HepG2 (cell line): ENCODE measurements around the gene ANKRD11. TPM values are rescaled to one million over a fixed set of nuclear protein-coding genes. Genes with fewer than 3 reads are reported as not detected.

Experiments
- HMGA1 ChIP-seq: sonication (generic); formaldehyde crosslinking; conservative IDR thresholded peaks from 2 replicates; pipeline ENCODE4 v1.4.0; 2020; ENCODE audit warnings: missing genetic modification reagents
- KAT2B ChIP-seq: fragments of 150-350 bp; IDR thresholded peaks from 2 replicates; pipeline ENCODE4 v1.6.1; 2014; ENCODE audit warnings: low read depth, low read length, borderline replicate concordance
- MED8 ChIP-seq: sonication (generic); formaldehyde crosslinking; IDR thresholded peaks from 2 replicates; pipeline ENCODE4 v1.8.1; 2023; ENCODE audit warnings: mild to moderate bottlenecking, missing genetic modification reagents; ENCODE audit not compliant: insufficient replicate concordance
- MLLT10 ChIP-seq: sonication (generic); formaldehyde crosslinking; IDR thresholded peaks from 2 replicates; pipeline ENCODE4 v1.4.0; 2020; ENCODE audit warnings: missing genetic modification reagents
- SP2 ChIP-seq: sonication (generic); formaldehyde crosslinking; IDR thresholded peaks from 2 replicates; pipeline ENCODE4 v1.5.1; 2020; ENCODE audit warnings: mild to moderate bottlenecking, missing genetic modification reagents
- TOE1 ChIP-seq: sonication (generic); formaldehyde crosslinking; IDR thresholded peaks from 2 replicates; pipeline ENCODE4 v1.4.0; 2020; ENCODE audit warnings: mild to moderate bottlenecking, missing genetic modification reagents
- ZNF180 ChIP-seq: sonication (generic); formaldehyde crosslinking; IDR thresholded peaks from 2 replicates; pipeline ENCODE4 v1.4.0; 2020; ENCODE audit warnings: low read depth, missing genetic modification reagents, borderline replicate concordance
- ZNF235 ChIP-seq: sonication (generic); formaldehyde crosslinking; IDR thresholded peaks from 2 replicates; pipeline ENCODE4 v1.8.1; 2023; ENCODE audit warnings: mild to moderate bottlenecking, missing genetic modification reagents, borderline replicate concordance
- ZNF264 ChIP-seq: sonication (generic); formaldehyde crosslinking; IDR thresholded peaks from 2 replicates; pipeline ENCODE4 v1.4.0; 2020; ENCODE audit warnings: missing genetic modification reagents
- ZNF333 ChIP-seq: sonication (generic); formaldehyde crosslinking; IDR thresholded peaks from 2 replicates; pipeline ENCODE4 v1.4.0; 2020; ENCODE audit warnings: mild to moderate bottlenecking, missing genetic modification reagents, borderline replicate concordance
- ZNF383 ChIP-seq: sonication (generic); formaldehyde crosslinking; IDR thresholded peaks from 2 replicates; pipeline ENCODE4 v1.4.0; 2020; ENCODE audit warnings: missing genetic modification reagents, mild to moderate bottlenecking, borderline replicate concordance
- polyA plus RNA-seq, 8 experiments: library from polyadenylated mRNA; depleted of rRNA in 3 of 8; stranded (reverse) in 7 of 8; unstranded in 1 of 8; fragments of >200 nt; fragmentation: Illumina TruSeq in 4 of 8; extraction: Trizol in 4 of 8; gene quantifications; 2 replicates each; pipeline versions ENCODE4 v1.2.1 to v1.2.3, GENCODE V29; 2011 to 2016; ENCODE audit warnings: low read depth in 4 of 8, missing spikeins in 1 of 8, mixed read lengths in 1 of 8; ENCODE audit not compliant: insufficient read depth in 1 of 8
- total RNA-seq, 5 experiments: library from RNA; depleted of rRNA; stranded (reverse); fragments of >200 nt; fragmentation: Illumina TruSeq; extraction: Trizol; gene quantifications; 2 replicates each; pipeline ENCODE4 v1.2.3, GENCODE V29; 2016; ENCODE audit warnings: low read depth in 1 of 5
- TF ChIP-seq, protein P1 (sequence below): sonication (generic); formaldehyde crosslinking; IDR thresholded peaks from 2 replicates; pipeline ENCODE4 v1.5.1; 2020; ENCODE audit warnings: mild to moderate bottlenecking, moderate library complexity, missing genetic modification reagents
- TF ChIP-seq, protein P2 (sequence below): IDR thresholded peaks from 2 replicates; pipeline ENCODE4 v1.6.1; 2012; ENCODE audit warnings: inconsistent platforms
- TF ChIP-seq, protein P3 (sequence below): sonication (generic); formaldehyde crosslinking; IDR thresholded peaks from 2 replicates; pipeline ENCODE4 v1.4.0; 2020; ENCODE audit warnings: low read depth, mild to moderate bottlenecking, missing genetic modification reagents
- TF ChIP-seq, protein P4 (sequence below): sonication (generic); formaldehyde crosslinking; IDR thresholded peaks from 2 replicates; pipeline ENCODE4 v1.4.0; 2020; ENCODE audit warnings: missing genetic modification reagents
- TF ChIP-seq, protein P5 (sequence below), 2 experiments: sonication (generic) in 1 of 2; formaldehyde crosslinking in 1 of 2; IDR thresholded peaks; 2 replicates each; pipeline versions ENCODE4 v1.4.0 to v1.6.1; 2016 to 2020; ENCODE audit warnings: borderline replicate concordance in 1 of 2, low read depth in 1 of 2, mild to moderate bottlenecking in 1 of 2, missing genetic modification reagents in 1 of 2
- TF ChIP-seq, protein P6 (sequence below): sonication (generic); formaldehyde crosslinking; IDR thresholded peaks from 2 replicates; pipeline ENCODE4 v1.4.0; 2020; ENCODE audit warnings: missing genetic modification reagents

Gene ANKRD11
- total and polyA plus RNA-seq, 2 of the 13 experiments (the other 11 are each of a cell fraction or from before 2014, with no cell fraction given): 21.4 to 38.4 TPM

DNA sequence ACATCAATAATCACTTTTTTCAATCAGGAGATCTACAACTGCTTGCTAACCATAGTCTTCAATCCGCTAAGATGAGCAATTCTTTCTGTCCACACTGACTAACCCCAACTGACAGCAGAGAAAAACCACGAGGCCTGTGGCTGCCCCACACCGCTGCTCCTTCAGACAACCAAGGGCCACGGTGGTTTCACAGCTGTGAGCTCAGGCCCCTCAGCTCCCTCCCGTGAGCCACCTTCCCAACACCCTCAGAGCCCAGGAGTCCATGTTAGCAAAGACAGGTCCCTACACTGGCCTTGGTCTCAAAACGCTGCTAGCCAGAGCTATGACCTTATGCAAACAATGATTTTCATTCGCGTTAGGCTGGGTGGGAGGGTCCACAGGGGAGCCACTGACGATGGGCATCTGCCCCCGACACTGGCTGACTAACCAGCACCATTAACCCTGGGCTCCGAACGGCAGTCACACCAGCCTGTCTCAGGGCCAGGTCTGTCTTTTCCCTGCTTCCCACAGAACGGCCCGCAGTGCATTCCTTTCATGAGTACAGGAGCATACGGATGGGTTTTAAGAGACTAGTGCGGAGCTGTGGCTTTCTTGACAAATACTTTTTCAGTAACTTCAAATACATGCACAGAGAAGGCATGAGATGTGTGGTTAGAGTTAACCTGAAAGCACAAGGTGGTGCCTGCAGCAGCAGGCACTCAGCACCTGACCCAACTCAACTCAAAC lies 67.3 kb downstream of the ANKRD11 start (continued):
- TF ChIP-seq, protein P1, sequence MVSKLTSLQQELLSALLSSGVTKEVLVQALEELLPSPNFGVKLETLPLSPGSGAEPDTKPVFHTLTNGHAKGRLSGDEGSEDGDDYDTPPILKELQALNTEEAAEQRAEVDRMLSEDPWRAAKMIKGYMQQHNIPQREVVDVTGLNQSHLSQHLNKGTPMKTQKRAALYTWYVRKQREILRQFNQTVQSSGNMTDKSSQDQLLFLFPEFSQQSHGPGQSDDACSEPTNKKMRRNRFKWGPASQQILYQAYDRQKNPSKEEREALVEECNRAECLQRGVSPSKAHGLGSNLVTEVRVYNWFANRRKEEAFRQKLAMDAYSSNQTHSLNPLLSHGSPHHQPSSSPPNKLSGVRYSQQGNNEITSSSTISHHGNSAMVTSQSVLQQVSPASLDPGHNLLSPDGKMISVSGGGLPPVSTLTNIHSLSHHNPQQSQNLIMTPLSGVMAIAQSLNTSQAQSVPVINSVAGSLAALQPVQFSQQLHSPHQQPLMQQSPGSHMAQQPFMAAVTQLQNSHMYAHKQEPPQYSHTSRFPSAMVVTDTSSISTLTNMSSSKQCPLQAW: peak; percentile 70; the same call in 1 of the 2 replicates
- no peak for TF ChIP-seq ZNF235
- TF ChIP-seq, protein P2, sequence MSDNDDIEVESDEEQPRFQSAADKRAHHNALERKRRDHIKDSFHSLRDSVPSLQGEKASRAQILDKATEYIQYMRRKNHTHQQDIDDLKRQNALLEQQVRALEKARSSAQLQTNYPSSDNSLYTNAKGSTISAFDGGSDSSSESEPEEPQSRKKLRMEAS: 0 out of 2 replicates have a peak, but pooled peaks have one; percentile 35
- TF ChIP-seq MED8 (CRISPR knock-in tag): no peak
- TF ChIP-seq, protein P3, sequence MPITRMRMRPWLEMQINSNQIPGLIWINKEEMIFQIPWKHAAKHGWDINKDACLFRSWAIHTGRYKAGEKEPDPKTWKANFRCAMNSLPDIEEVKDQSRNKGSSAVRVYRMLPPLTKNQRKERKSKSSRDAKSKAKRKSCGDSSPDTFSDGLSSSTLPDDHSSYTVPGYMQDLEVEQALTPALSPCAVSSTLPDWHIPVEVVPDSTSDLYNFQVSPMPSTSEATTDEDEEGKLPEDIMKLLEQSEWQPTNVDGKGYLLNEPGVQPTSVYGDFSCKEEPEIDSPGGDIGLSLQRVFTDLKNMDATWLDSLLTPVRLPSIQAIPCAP: no peak
- no peak for TF ChIP-seq ZNF180
- no peak for TF ChIP-seq HMGA1 (CRISPR knock-in tag)
- TF ChIP-seq ZNF383 (CRISPR knock-in tag): 0 out of 2 replicates have a peak, but pooled peaks have one; percentile 27
- TF ChIP-seq, protein P4, sequence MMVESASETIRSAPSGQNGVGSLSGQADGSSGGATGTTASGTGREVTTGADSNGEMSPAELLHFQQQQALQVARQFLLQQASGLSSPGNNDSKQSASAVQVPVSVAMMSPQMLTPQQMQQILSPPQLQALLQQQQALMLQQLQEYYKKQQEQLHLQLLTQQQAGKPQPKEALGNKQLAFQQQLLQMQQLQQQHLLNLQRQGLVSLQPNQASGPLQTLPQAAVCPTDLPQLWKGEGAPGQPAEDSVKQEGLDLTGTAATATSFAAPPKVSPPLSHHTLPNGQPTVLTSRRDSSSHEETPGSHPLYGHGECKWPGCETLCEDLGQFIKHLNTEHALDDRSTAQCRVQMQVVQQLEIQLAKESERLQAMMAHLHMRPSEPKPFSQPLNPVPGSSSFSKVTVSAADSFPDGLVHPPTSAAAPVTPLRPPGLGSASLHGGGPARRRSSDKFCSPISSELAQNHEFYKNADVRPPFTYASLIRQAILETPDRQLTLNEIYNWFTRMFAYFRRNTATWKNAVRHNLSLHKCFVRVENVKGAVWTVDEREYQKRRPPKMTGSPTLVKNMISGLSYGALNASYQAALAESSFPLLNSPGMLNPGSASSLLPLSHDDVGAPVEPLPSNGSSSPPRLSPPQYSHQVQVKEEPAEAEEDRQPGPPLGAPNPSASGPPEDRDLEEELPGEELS (CRISPR knock-in tag): 0 out of 2 replicates have a peak, but pooled peaks have one; percentile 22
- no peak for TF ChIP-seq KAT2B
- TF ChIP-seq MLLT10 (CRISPR knock-in tag): no peak
- TF ChIP-seq TOE1 (CRISPR knock-in tag): no peak
- no peak for TF ChIP-seq ZNF333 (CRISPR knock-in tag)
- no peak for TF ChIP-seq SP2 (CRISPR knock-in tag)
- TF ChIP-seq ZNF264 (CRISPR knock-in tag): no peak
- TF ChIP-seq, protein P5, sequence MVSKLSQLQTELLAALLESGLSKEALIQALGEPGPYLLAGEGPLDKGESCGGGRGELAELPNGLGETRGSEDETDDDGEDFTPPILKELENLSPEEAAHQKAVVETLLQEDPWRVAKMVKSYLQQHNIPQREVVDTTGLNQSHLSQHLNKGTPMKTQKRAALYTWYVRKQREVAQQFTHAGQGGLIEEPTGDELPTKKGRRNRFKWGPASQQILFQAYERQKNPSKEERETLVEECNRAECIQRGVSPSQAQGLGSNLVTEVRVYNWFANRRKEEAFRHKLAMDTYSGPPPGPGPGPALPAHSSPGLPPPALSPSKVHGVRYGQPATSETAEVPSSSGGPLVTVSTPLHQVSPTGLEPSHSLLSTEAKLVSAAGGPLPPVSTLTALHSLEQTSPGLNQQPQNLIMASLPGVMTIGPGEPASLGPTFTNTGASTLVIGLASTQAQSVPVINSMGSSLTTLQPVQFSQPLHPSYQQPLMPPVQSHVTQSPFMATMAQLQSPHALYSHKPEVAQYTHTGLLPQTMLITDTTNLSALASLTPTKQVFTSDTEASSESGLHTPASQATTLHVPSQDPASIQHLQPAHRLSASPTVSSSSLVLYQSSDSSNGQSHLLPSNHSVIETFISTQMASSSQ (IDR thresholded peaks at IDR 0.05; ENCODE audit: low read depth): no peak
- TF ChIP-seq, protein P5 (CRISPR knock-in tag; IDR thresholded peaks at IDR 0.05; ENCODE audit: borderline replicate concordance): 0 out of 2 replicates have a peak, but pooled peaks have one; percentile 34
- TF ChIP-seq, protein P6, sequence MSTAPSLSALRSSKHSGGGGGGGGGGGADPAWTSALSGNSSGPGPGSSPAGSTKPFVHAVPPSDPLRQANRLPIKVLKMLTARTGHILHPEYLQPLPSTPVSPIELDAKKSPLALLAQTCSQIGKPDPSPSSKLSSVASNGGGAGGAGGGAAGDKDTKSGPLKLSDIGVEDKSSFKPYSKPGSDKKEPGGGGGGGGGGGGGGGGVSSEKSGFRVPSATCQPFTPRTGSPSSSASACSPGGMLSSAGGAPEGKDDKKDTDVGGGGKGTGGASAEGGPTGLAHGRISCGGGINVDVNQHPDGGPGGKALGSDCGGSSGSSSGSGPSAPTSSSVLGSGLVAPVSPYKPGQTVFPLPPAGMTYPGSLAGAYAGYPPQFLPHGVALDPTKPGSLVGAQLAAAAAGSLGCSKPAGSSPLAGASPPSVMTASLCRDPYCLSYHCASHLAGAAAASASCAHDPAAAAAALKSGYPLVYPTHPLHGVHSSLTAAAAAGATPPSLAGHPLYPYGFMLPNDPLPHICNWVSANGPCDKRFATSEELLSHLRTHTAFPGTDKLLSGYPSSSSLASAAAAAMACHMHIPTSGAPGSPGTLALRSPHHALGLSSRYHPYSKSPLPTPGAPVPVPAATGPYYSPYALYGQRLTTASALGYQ (CRISPR knock-in tag): 0 out of 2 replicates have a peak, but pooled peaks have one; percentile 26
